NB4 (cell line): ENCODE data around the gene SECISBP2L.

Experiments
- DNase-seq: peaks from one replicate; pipeline ENCODE4 v3.0.0; 2010; ENCODE audit warnings: low read depth
- H3K4me3 ChIP-seq: one replicate; pipeline ENCODE4 v1.5.1; 2011; ENCODE audit warnings: mild to moderate bottlenecking, low read depth, low read length, moderate library complexity
- MAX ChIP-seq: IDR thresholded peaks from 2 replicates; pipeline ENCODE4 v1.6.1; 2011; ENCODE audit warnings: low read depth, low read length
- MYC ChIP-seq: IDR thresholded peaks from 2 replicates; pipeline ENCODE4 v1.6.1; 2011; ENCODE audit warnings: low read depth, low read length
- POLR2A ChIP-seq: IDR thresholded peaks from 2 replicates; pipeline ENCODE4 v1.6.1; 2011; ENCODE audit warnings: mild to moderate bottlenecking; ENCODE audit not compliant: insufficient read length; ENCODE audit errors: extremely low read depth
- TF ChIP-seq, protein P1 (sequence below): IDR thresholded peaks from one replicate; pipeline ENCODE4 v1.5.1; 2012; ENCODE audit warnings: low read depth, low read length

SECISBP2L gene

DNA sequence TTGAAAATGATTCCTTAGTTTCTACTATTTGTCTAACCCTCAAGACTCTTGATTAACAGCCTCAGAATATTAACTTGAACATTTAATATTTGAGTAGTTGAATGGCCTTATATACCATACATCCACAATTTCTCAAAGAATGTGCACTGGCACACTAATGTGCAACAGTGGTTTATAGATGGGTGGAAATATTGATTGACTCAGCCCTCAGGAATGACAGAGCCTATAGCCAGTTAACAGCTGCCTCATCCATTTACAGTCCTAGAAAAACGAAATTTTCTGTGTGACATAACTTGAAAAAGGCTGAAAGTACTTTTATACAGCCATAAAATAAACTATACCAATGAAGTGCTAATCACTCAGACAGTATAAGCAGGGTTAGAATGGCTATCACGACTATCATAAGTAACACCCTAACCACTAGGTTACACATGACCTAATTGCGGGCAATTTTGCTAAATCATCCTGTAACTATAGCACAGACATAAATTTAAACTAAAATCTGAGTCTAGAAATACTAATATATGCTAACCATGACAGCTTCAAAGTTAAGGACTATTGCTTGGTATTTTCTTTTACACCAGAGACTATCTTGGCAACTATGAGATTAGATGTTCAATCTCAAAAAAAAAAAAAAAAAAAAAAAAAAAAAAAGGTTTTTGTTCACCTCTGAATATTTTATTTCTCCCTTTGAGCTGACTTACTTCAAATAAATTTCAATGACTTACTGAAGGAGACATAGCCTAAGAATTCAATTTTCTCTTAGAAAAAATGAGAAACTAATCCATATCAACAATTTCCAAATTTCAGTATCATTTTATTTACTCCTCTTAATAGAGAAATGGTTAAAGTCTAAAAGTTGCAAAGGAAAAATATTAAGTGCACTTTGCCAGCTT, 9.3 kb downstream of the SECISBP2L start:
- DNase-seq, result no peak
- no peak overlapping the region for H3K4me3 ChIP-seq
- TF ChIP-seq MAX (no peak), MYC (no peak), POLR2A (no peak)
- TF ChIP-seq, protein P1, sequence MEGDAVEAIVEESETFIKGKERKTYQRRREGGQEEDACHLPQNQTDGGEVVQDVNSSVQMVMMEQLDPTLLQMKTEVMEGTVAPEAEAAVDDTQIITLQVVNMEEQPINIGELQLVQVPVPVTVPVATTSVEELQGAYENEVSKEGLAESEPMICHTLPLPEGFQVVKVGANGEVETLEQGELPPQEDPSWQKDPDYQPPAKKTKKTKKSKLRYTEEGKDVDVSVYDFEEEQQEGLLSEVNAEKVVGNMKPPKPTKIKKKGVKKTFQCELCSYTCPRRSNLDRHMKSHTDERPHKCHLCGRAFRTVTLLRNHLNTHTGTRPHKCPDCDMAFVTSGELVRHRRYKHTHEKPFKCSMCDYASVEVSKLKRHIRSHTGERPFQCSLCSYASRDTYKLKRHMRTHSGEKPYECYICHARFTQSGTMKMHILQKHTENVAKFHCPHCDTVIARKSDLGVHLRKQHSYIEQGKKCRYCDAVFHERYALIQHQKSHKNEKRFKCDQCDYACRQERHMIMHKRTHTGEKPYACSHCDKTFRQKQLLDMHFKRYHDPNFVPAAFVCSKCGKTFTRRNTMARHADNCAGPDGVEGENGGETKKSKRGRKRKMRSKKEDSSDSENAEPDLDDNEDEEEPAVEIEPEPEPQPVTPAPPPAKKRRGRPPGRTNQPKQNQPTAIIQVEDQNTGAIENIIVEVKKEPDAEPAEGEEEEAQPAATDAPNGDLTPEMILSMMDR, result no peak

GRCh38 chr15:49035825-49036224, 10.4 kb downstream of the SECISBP2L start:
- H3K4me3 ChIP-seq, result no peak overlapping the region
- TF ChIP-seq MAX, result no peak
- TF ChIP-seq POLR2A, result no peak
- TF ChIP-seq, protein P1, result no peak
- TF ChIP-seq MYC, result no peak

DNA sequence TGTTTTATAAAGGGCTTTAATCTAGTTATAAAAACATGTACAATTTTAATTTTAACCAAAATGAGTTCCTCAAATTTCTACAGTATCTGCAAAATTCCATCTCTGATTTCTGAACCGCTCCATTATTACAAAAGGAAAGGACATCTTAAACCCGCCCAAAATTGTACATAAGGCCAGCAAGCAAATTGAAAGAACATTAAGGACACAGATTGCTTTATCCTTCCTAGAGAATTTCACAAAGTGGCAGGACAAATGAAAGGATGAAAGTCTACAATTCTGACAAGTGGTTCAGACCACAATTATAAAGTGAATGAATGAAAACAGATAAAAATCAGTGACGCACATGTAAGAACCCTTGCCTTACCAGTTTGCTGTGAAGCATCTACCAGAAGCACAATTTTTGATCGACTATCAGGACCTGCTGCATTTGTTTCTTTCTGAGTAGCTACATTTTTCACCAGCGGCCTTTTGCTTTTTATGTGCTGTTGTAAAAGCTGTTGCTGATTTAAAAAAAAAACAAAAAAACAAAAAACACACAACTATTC, 13.6 kb downstream of the SECISBP2L start:
- TF ChIP-seq MAX (no peak), POLR2A (no peak), MYC (no peak)
- TF ChIP-seq, protein P1, result no peak
- H3K4me3 ChIP-seq, result no peak overlapping the region
- DNase-seq, result no peak

More at GRCh38 chr15:49035825-49036224, 10.4 kb downstream of the SECISBP2L start:
- DNase-seq, result no peak

GRCh38 chr15:49031804-49032203, 14.4 kb downstream of the SECISBP2L start:
- H3K4me3 ChIP-seq, result no peak overlapping the region
- TF ChIP-seq, protein P1, result no peak
- no peak for TF ChIP-seq MYC
- no peak for TF ChIP-seq POLR2A
- no peak for TF ChIP-seq MAX
- DNase-seq, result no peak

DNA sequence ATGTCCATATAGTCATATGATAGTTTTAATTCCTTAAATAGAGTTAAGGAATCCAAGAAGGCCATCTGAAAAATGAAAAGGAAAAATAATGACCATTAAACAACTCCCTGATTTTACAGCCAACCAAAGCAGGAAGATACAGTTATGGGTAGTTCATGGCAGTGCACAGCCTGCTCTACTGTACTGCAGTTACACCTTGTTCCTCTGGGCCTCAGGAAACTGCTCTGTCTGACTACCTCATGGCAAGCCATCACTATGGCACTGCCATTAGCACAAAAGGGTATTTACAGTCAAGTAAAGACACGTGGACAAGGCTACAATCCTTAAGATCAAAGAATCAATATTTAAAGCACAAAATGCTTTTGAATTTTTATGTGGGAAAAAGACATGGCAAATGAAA, 19.5 kb downstream of the SECISBP2L start:
- no peak overlapping the region for H3K4me3 ChIP-seq
- no peak for DNase-seq
- TF ChIP-seq POLR2A (no peak), MYC (no peak), MAX (no peak)
- TF ChIP-seq, protein P1, result no peak
